NCI-H2227 (cell line): ENCODE results near the gene NUP58.
A peak's percentile ranks its signal among the peaks of the same experiment; 100 is the strongest.

Source experiments
- DNase-seq: peaks from one replicate; lab custom pipeline; 2025; ENCODE audit not compliant: unreplicated experiment; lab: John Stamatoyannopoulos, UW

NUP58 gene

GRCh38 chr13:25375727-25376358 lies 74.4 kb downstream of the NUP58 start:
- DNase-seq, result peak; percentile 63

- no peak for DNase-seq
These were observed 76.0 kb downstream of the NUP58 start for GRCh38 chr13:25377244-25377962.

- DNase-seq, result no peak
These were observed 77.1 kb downstream of the NUP58 start for GRCh38 chr13:25378528-25378927.

- no peak for DNase-seq
These were observed 77.6 kb downstream of the NUP58 start for GRCh38 chr13:25379011-25379410.

GRCh38 chr13:25380082-25380481 lies 78.7 kb downstream of the NUP58 start:
- DNase-seq, result no peak

GRCh38 chr13:25380741-25381324 lies 79.4 kb downstream of the NUP58 start:
- no peak for DNase-seq

GRCh38 chr13:25384758-25385410 lies 83.5 kb downstream of the NUP58 start:
- no peak for DNase-seq

GRCh38 chr13:25391932-25392331 lies 90.5 kb downstream of the NUP58 start:
- DNase-seq, result no peak
